DND-41 (cell line): ENCODE results near the gene GUCY2F.

Experiments
- EZH2 ChIP-seq: IDR thresholded peaks from 3 replicates; pipeline ENCODE4 v1.6.1; 2012; ENCODE audit warnings: borderline replicate concordance, low read depth, mild to moderate bottlenecking, moderate library complexity, low read length, inconsistent platforms; ENCODE audit not compliant: severe bottlenecking
- TF ChIP-seq, protein P1 (sequence below): IDR thresholded peaks from 2 replicates; pipeline ENCODE4 v1.5.1; 2012; ENCODE audit warnings: borderline replicate concordance, low read length, moderate library complexity, mild to moderate bottlenecking; ENCODE audit not compliant: poor library complexity, severe bottlenecking; ENCODE audit errors: extremely low read depth

DNA sequence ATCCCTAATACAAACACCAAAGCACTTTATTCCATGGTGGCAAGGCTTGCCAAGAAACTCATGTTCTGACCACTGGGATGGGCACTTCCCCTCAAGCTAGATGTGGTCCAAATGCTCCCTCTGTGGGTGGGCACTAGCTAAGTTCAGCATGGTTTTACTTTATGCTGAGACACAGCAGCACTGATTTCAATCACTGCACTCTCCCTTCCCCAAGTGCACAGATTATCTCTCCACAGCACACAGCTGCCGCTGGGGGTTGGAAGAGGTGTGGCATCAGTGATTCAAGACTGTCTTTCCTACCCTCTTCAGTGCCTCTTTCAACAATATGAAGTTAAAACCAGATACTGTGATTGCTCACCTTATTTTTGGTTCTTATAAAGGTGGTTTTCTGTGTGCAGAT lies 16.5 kb upstream of the GUCY2F start:
- TF ChIP-seq, protein P1, sequence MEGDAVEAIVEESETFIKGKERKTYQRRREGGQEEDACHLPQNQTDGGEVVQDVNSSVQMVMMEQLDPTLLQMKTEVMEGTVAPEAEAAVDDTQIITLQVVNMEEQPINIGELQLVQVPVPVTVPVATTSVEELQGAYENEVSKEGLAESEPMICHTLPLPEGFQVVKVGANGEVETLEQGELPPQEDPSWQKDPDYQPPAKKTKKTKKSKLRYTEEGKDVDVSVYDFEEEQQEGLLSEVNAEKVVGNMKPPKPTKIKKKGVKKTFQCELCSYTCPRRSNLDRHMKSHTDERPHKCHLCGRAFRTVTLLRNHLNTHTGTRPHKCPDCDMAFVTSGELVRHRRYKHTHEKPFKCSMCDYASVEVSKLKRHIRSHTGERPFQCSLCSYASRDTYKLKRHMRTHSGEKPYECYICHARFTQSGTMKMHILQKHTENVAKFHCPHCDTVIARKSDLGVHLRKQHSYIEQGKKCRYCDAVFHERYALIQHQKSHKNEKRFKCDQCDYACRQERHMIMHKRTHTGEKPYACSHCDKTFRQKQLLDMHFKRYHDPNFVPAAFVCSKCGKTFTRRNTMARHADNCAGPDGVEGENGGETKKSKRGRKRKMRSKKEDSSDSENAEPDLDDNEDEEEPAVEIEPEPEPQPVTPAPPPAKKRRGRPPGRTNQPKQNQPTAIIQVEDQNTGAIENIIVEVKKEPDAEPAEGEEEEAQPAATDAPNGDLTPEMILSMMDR = no peak
- no peak for TF ChIP-seq EZH2
